ENCODE results near the gene CSDE1. TPM values are rescaled to one million over a fixed set of nuclear protein-coding genes. Genes with fewer than 3 reads are reported as not detected.

CSDE1 gene
- total RNA-seq, 1 experiment from 2014 or later, result 595 TPM

DNA sequence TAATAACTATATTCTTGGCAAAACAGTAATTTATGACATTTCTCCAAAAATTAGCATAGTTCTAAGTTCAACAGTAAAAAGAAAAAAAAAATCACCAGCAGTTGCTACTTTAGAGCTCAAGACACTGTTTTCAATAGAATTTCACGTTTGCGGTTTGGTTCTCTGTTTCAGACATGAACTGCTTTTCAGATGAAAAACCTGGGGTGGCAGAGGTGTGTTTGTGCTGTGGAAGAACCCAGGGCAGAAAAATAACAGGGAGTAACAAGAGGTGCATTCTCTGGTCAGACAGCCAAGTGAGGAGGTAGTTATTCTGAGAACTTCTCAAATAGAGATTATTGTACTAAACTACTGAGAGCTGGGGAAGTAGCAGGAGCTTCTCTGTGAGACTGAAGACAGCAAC is 50.2 kb downstream of the CSDE1 start:
- H3K9me3 Mint-ChIP-seq, result no peaks in the 10 kb centered on the region
- no peaks in the 10 kb centered on the region for H3K4me1 Mint-ChIP-seq
- CTCF ChIA-PET, result no interaction called here
- no peak for ATAC-seq
- H3K27me3 Mint-ChIP-seq (ENCODE audit: low read depth), result no peaks in the 10 kb centered on the region
- TF ChIP-seq ZNF232 (CRISPR knock-in tag; IDR thresholded peaks at IDR 0.05), result no peak
- TF ChIP-seq, protein P1, sequence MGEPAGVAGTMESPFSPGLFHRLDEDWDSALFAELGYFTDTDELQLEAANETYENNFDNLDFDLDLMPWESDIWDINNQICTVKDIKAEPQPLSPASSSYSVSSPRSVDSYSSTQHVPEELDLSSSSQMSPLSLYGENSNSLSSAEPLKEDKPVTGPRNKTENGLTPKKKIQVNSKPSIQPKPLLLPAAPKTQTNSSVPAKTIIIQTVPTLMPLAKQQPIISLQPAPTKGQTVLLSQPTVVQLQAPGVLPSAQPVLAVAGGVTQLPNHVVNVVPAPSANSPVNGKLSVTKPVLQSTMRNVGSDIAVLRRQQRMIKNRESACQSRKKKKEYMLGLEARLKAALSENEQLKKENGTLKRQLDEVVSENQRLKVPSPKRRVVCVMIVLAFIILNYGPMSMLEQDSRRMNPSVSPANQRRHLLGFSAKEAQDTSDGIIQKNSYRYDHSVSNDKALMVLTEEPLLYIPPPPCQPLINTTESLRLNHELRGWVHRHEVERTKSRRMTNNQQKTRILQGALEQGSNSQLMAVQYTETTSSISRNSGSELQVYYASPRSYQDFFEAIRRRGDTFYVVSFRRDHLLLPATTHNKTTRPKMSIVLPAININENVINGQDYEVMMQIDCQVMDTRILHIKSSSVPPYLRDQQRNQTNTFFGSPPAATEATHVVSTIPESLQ (CRISPR knock-in tag; IDR thresholded peaks at IDR 0.05), result no peak
- TF ChIP-seq TEAD4 (CRISPR knock-in tag; IDR thresholded peaks at IDR 0.05), result no peak
- TF ChIP-seq NR1H2 (CRISPR knock-in tag; IDR thresholded peaks at IDR 0.05), result no peak
- peaks cover 44% of the 10 kb centered on the region for H3K36me3 Mint-ChIP-seq
- no peak overlapping the region for H3K4me3 Mint-ChIP-seq
- POLR2A ChIA-PET, result no interaction called here
- H3K27ac Mint-ChIP-seq, result no peak overlapping the region
- no peak for DNase-seq (ENCODE audit: low spot score)

DNA sequence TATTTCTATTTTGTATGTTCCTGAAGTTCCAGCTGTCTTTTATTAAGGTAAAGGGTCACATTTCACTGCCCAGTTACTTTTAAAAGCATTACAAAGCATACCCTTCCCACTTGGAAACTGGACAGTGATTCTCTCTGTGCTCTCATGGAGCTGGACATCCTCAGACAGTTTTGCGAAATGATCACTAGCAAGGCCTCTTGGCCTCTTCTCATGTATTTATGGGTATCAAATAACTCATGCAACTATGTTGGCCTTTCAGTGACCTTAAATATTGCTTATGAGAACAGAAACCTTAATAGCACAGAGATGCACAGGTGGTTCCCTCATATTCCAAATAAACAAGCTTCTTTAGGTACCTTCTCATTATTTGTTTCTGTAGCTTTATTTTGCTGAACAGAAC is 54.5 kb downstream of the CSDE1 start:
- TF ChIP-seq, protein P2, sequence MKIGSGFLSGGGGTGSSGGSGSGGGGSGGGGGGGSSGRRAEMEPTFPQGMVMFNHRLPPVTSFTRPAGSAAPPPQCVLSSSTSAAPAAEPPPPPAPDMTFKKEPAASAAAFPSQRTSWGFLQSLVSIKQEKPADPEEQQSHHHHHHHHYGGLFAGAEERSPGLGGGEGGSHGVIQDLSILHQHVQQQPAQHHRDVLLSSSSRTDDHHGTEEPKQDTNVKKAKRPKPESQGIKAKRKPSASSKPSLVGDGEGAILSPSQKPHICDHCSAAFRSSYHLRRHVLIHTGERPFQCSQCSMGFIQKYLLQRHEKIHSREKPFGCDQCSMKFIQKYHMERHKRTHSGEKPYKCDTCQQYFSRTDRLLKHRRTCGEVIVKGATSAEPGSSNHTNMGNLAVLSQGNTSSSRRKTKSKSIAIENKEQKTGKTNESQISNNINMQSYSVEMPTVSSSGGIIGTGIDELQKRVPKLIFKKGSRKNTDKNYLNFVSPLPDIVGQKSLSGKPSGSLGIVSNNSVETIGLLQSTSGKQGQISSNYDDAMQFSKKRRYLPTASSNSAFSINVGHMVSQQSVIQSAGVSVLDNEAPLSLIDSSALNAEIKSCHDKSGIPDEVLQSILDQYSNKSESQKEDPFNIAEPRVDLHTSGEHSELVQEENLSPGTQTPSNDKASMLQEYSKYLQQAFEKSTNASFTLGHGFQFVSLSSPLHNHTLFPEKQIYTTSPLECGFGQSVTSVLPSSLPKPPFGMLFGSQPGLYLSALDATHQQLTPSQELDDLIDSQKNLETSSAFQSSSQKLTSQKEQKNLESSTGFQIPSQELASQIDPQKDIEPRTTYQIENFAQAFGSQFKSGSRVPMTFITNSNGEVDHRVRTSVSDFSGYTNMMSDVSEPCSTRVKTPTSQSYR (CRISPR knock-in tag; IDR thresholded peaks at IDR 0.05), result no peak
- TF ChIP-seq JUN (CRISPR knock-in tag; IDR thresholded peaks at IDR 0.05) (no peak), ESRRA (CRISPR knock-in tag; IDR thresholded peaks at IDR 0.05; ENCODE audit: borderline replicate concordance) (no peak), FOXJ3 (CRISPR knock-in tag; IDR thresholded peaks at IDR 0.05; ENCODE audit: borderline replicate concordance) (no peak), ZNF423 (CRISPR knock-in tag; IDR thresholded peaks at IDR 0.05) (no peak), NFATC4 (CRISPR knock-in tag; IDR thresholded peaks at IDR 0.05) (no peak), SOX15 (CRISPR knock-in tag; IDR thresholded peaks at IDR 0.05) (no peak), MXD4 (CRISPR knock-in tag; IDR thresholded peaks at IDR 0.05; ENCODE audit: borderline replicate concordance) (no peak), NR1H2 (CRISPR knock-in tag; IDR thresholded peaks at IDR 0.05) (no peak), PRRX2 (CRISPR knock-in tag; IDR thresholded peaks at IDR 0.05) (no peak), RORB (CRISPR knock-in tag; IDR thresholded peaks at IDR 0.05) (no peak)
- TF ChIP-seq, protein P3, sequence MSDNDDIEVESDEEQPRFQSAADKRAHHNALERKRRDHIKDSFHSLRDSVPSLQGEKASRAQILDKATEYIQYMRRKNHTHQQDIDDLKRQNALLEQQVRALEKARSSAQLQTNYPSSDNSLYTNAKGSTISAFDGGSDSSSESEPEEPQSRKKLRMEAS (CRISPR knock-in tag; IDR thresholded peaks at IDR 0.05), result no peak
- TF ChIP-seq, protein P4, sequence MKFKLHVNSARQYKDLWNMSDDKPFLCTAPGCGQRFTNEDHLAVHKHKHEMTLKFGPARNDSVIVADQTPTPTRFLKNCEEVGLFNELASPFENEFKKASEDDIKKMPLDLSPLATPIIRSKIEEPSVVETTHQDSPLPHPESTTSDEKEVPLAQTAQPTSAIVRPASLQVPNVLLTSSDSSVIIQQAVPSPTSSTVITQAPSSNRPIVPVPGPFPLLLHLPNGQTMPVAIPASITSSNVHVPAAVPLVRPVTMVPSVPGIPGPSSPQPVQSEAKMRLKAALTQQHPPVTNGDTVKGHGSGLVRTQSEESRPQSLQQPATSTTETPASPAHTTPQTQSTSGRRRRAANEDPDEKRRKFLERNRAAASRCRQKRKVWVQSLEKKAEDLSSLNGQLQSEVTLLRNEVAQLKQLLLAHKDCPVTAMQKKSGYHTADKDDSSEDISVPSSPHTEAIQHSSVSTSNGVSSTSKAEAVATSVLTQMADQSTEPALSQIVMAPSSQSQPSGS (CRISPR knock-in tag; IDR thresholded peaks at IDR 0.05; ENCODE audit: borderline replicate concordance, low read depth), result no peak
- TF ChIP-seq, protein P5, sequence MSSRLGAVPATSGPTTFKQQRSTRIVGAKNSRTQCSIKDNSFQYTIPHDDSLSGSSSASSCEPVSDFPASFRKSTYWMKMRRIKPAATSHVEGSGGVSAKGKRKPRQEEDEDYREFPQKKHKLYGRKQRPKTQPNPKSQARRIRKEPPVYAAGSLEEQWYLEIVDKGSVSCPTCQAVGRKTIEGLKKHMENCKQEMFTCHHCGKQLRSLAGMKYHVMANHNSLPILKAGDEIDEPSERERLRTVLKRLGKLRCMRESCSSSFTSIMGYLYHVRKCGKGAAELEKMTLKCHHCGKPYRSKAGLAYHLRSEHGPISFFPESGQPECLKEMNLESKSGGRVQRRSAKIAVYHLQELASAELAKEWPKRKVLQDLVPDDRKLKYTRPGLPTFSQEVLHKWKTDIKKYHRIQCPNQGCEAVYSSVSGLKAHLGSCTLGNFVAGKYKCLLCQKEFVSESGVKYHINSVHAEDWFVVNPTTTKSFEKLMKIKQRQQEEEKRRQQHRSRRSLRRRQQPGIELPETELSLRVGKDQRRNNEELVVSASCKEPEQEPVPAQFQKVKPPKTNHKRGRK (CRISPR knock-in tag; IDR thresholded peaks at IDR 0.05; ENCODE audit: borderline replicate concordance), result no peak
- TF ChIP-seq, protein P6, sequence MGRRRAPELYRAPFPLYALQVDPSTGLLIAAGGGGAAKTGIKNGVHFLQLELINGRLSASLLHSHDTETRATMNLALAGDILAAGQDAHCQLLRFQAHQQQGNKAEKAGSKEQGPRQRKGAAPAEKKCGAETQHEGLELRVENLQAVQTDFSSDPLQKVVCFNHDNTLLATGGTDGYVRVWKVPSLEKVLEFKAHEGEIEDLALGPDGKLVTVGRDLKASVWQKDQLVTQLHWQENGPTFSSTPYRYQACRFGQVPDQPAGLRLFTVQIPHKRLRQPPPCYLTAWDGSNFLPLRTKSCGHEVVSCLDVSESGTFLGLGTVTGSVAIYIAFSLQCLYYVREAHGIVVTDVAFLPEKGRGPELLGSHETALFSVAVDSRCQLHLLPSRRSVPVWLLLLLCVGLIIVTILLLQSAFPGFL (CRISPR knock-in tag; IDR thresholded peaks at IDR 0.05; ENCODE audit: borderline replicate concordance), result no peak
- TF ChIP-seq, protein P7, sequence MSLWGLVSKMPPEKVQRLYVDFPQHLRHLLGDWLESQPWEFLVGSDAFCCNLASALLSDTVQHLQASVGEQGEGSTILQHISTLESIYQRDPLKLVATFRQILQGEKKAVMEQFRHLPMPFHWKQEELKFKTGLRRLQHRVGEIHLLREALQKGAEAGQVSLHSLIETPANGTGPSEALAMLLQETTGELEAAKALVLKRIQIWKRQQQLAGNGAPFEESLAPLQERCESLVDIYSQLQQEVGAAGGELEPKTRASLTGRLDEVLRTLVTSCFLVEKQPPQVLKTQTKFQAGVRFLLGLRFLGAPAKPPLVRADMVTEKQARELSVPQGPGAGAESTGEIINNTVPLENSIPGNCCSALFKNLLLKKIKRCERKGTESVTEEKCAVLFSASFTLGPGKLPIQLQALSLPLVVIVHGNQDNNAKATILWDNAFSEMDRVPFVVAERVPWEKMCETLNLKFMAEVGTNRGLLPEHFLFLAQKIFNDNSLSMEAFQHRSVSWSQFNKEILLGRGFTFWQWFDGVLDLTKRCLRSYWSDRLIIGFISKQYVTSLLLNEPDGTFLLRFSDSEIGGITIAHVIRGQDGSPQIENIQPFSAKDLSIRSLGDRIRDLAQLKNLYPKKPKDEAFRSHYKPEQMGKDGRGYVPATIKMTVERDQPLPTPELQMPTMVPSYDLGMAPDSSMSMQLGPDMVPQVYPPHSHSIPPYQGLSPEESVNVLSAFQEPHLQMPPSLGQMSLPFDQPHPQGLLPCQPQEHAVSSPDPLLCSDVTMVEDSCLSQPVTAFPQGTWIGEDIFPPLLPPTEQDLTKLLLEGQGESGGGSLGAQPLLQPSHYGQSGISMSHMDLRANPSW (CRISPR knock-in tag; conservative IDR thresholded peaks at IDR 0.05; ENCODE audit: low read depth), result no peak
- TF ChIP-seq, protein P8, sequence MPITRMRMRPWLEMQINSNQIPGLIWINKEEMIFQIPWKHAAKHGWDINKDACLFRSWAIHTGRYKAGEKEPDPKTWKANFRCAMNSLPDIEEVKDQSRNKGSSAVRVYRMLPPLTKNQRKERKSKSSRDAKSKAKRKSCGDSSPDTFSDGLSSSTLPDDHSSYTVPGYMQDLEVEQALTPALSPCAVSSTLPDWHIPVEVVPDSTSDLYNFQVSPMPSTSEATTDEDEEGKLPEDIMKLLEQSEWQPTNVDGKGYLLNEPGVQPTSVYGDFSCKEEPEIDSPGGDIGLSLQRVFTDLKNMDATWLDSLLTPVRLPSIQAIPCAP (CRISPR knock-in tag; IDR thresholded peaks at IDR 0.05), result no peak
- TF ChIP-seq, protein P9, sequence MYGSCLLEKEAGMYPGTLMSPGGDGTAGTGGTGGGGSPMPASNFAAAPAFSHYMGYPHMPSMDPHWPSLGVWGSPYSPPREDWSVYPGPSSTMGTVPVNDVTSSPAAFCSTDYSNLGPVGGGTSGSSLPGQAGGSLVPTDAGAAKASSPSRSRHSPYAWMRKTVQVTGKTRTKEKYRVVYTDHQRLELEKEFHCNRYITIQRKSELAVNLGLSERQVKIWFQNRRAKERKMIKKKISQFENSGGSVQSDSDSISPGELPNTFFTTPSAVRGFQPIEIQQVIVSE (CRISPR knock-in tag; IDR thresholded peaks at IDR 0.05; ENCODE audit: borderline replicate concordance), result no peak
- CTCF ChIA-PET, result interaction anchor here (0.5 to 1.2 kb wide), 3 partner anchors 34 to 771 kb away, joined by 3 to 5 read pairs (median 3); partner anchors contain the start of gene DENND2C
- no peak for ATAC-seq

More for the DNA sequence above, 54.5 kb downstream of the CSDE1 start:
- Mint-ChIP-seq H3K27ac (no peak overlapping the region), H3K27me3 (ENCODE audit: low read depth) (no peaks in the 10 kb centered on the region), H3K4me1 (no peaks in the 10 kb centered on the region), H3K4me3 (no peak overlapping the region), H3K36me3 (peaks cover 18% of the 10 kb centered on the region), H3K9me3 (no peaks in the 10 kb centered on the region)
- POLR2A ChIA-PET, result no interaction called here
- DNase-seq (ENCODE audit: low spot score), result no peak

All from WTC11 (cell line).